Nephron (organoid): ENCODE measurements around the gene CALN1.

Experiments used
- H3K27ac Mint-ChIP-seq, 3 experiments: 2 replicates each; pipeline ENCODE4 v1.8.0; 2020; ENCODE audit warnings: mixed read lengths in 3 of 3, mild to moderate bottlenecking in 2 of 3, moderate library complexity in 1 of 3
- H3K27me3 Mint-ChIP-seq: 2 replicates; pipeline ENCODE4 v1.8.0; 2021; ENCODE audit warnings: low read depth, mild to moderate bottlenecking, moderate library complexity, mixed read lengths
- H3K36me3 Mint-ChIP-seq: 2 replicates; pipeline ENCODE4 v1.8.0; 2020; ENCODE audit warnings: low read depth, mixed read lengths
- H3K4me1 Mint-ChIP-seq: 2 replicates; pipeline ENCODE4 v1.8.0; 2020; ENCODE audit warnings: mixed read lengths
- H3K4me3 Mint-ChIP-seq, 3 experiments: 2 replicates each; pipeline ENCODE4 v1.8.0; 2020; ENCODE audit warnings: mild to moderate bottlenecking in 3 of 3, mixed read lengths in 3 of 3, moderate library complexity in 2 of 3
- H3K9me3 Mint-ChIP-seq: 2 replicates; pipeline ENCODE4 v1.8.0; 2020; ENCODE audit warnings: mixed read lengths
- TF ChIP-seq, protein P1 (sequence below), 3 experiments: fragments of 200-600 bp; sonication (generic); IDR thresholded peaks; one replicate each; pipeline ENCODE4 v1.5.0; 2021; ENCODE audit warnings: antibody characterized with exemption in 3 of 3; ENCODE audit not compliant: unreplicated experiment in 3 of 3

Gene CALN1

GRCh38 chr7:72099784-72100183 is 312.4 kb downstream of the CALN1 start:
- Mint-ChIP-seq H3K9me3 (no peaks in the 10 kb centered on the region), H3K4me3 (no peak overlapping the region), H3K4me1 (peaks cover 10% of the 10 kb centered on the region), H3K36me3 (no peaks in the 10 kb centered on the region), H3K27me3 (peaks cover 5% of the 10 kb centered on the region), H3K27ac (no peak overlapping the region)
- TF ChIP-seq, protein P1, sequence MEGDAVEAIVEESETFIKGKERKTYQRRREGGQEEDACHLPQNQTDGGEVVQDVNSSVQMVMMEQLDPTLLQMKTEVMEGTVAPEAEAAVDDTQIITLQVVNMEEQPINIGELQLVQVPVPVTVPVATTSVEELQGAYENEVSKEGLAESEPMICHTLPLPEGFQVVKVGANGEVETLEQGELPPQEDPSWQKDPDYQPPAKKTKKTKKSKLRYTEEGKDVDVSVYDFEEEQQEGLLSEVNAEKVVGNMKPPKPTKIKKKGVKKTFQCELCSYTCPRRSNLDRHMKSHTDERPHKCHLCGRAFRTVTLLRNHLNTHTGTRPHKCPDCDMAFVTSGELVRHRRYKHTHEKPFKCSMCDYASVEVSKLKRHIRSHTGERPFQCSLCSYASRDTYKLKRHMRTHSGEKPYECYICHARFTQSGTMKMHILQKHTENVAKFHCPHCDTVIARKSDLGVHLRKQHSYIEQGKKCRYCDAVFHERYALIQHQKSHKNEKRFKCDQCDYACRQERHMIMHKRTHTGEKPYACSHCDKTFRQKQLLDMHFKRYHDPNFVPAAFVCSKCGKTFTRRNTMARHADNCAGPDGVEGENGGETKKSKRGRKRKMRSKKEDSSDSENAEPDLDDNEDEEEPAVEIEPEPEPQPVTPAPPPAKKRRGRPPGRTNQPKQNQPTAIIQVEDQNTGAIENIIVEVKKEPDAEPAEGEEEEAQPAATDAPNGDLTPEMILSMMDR (IDR thresholded peaks at IDR 0.05; ENCODE audit: unreplicated experiment in 3 of 3): no peak

- Mint-ChIP-seq H3K4me3 (no peak overlapping the region), H3K9me3 (no peaks in the 10 kb centered on the region), H3K4me1 (peaks cover 10% of the 10 kb centered on the region), H3K27me3 (peaks cover 5% of the 10 kb centered on the region), H3K27ac (no peak overlapping the region), H3K36me3 (no peaks in the 10 kb centered on the region)
- TF ChIP-seq, protein P1 (IDR thresholded peaks at IDR 0.05; ENCODE audit: unreplicated experiment in 3 of 3): no peak
These were observed 313.1 kb downstream of the CALN1 start for GRCh38 chr7:72098807-72099580.

GRCh38 chr7:72097226-72097625 is 314.9 kb downstream of the CALN1 start:
- H3K4me1 Mint-ChIP-seq: peaks cover 10% of the 10 kb centered on the region
- no peaks in the 10 kb centered on the region for H3K36me3 Mint-ChIP-seq
- TF ChIP-seq, protein P1 (IDR thresholded peaks at IDR 0.05; ENCODE audit: unreplicated experiment in 3 of 3): no peak
- H3K4me3 Mint-ChIP-seq: no peak overlapping the region
- H3K9me3 Mint-ChIP-seq: no peaks in the 10 kb centered on the region
- H3K27ac Mint-ChIP-seq: no peak overlapping the region
- H3K27me3 Mint-ChIP-seq: no peaks in the 10 kb centered on the region

DNA sequence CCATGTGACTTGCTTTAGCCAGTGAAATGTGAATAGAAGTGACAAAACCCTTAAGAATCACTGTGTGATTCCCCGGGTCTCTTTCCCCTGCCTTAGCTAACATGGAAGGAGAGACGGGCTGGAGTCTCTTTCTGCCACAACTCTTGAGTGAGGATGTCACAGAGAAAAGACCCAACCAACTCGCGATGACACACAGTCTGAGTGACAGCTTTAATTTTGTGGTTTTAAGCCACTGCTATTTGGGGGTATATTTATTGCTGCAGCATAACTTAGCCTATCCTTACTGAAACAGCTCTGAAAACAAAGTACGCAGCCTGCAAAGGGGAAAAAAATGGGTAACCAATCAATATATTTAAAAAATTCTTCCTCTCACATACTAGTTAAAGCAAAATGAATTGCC is 319.4 kb downstream of the CALN1 start:
- H3K9me3 Mint-ChIP-seq: peaks cover 4% of the 10 kb centered on the region
- no peaks in the 10 kb centered on the region for H3K27me3 Mint-ChIP-seq
- H3K4me1 Mint-ChIP-seq: no peaks in the 10 kb centered on the region

GRCh38 chr7:72087926-72088325 is 324.2 kb downstream of the CALN1 start:
- Mint-ChIP-seq H3K9me3 (peaks cover 4% of the 10 kb centered on the region), H3K4me1 (no peaks in the 10 kb centered on the region), H3K36me3 (no peaks in the 10 kb centered on the region), H3K27me3 (peaks cover 2% of the 10 kb centered on the region), H3K27ac (no peak overlapping the region), H3K4me3 (no peak overlapping the region)
- TF ChIP-seq, protein P1 (IDR thresholded peaks at IDR 0.05; ENCODE audit: unreplicated experiment in 3 of 3): no peak

More for the DNA sequence above, 319.4 kb downstream of the CALN1 start:
- no peak overlapping the region for H3K4me3 Mint-ChIP-seq
- TF ChIP-seq, protein P1 (IDR thresholded peaks at IDR 0.05; ENCODE audit: unreplicated experiment in 3 of 3): no peak
- no peaks in the 10 kb centered on the region for H3K36me3 Mint-ChIP-seq
- no peak overlapping the region for H3K27ac Mint-ChIP-seq
